HG02642 (cell line): ENCODE measurements around the gene HSPA12A.

ENCODE experiments used
- ATAC-seq: cut with Tn5 transposase; IDR thresholded peaks from one replicate; pipeline ENCODE4 v1.9.1; 2021; ENCODE audit warnings: mild to moderate bottlenecking; ENCODE audit not compliant: unreplicated experiment, poor library complexity

HSPA12A gene

GRCh38 chr10:116636385-116636784, 106.0 kb downstream of the HSPA12A start:
- no peak for ATAC-seq

GRCh38 chr10:116634126-116634975, 108.0 kb downstream of the HSPA12A start:
- ATAC-seq, result no peak

- ATAC-seq, result no peak
Measured at GRCh38 chr10:116633216-116633600, 109.2 kb downstream of the HSPA12A start.

- ATAC-seq, result no peak
Measured at GRCh38 chr10:116632596-116633215, 109.7 kb downstream of the HSPA12A start.

GRCh38 chr10:116631871-116632295, 110.5 kb downstream of the HSPA12A start:
- no peak for ATAC-seq

GRCh38 chr10:116630020-116630419, 112.3 kb downstream of the HSPA12A start:
- ATAC-seq, result no peak

GRCh38 chr10:116629340-116629739, 113.0 kb downstream of the HSPA12A start:
- ATAC-seq, result no peak

- no peak for ATAC-seq
Measured at GRCh38 chr10:116627386-116627933, 114.9 kb downstream of the HSPA12A start.

GRCh38 chr10:116626815-116627214, 115.6 kb downstream of the HSPA12A start:
- no peak for ATAC-seq

- no peak for ATAC-seq
Measured at GRCh38 chr10:116625845-116626244, 116.5 kb downstream of the HSPA12A start.

GRCh38 chr10:116621934-116622655, 120.3 kb downstream of the HSPA12A start:
- ATAC-seq, result no peak

GRCh38 chr10:116621476-116621875, 120.9 kb downstream of the HSPA12A start:
- no peak for ATAC-seq
